G401 (cell line): ENCODE measurements around the gene SRSF6. TPM values are rescaled to one million over a fixed set of nuclear protein-coding genes. Genes with fewer than 3 reads are reported as not detected.
A peak's percentile ranks its signal among the peaks of the same experiment; 100 is the strongest.
"Not testable (repeated sequence)": the region's sequence is repeated elsewhere in the genome, so short reads cannot be mapped to it uniquely, and the experiment has no call there.

Experiments
- DNase-seq: peaks from one replicate; pipeline ENCODE4 v3.0.0-alpha.2; 2015; ENCODE audit warnings: low spot score
- in situ Hi-C: cut with HindIII; loops from 2 replicates; pipeline ENCODE4 v1.10.0; 2016; ENCODE audit warnings: low sequenced_read_pairs, mixed read lengths
- total RNA-seq: library from RNA; depleted of rRNA; stranded (reverse); fragments of >200 nt; shearing (Covaris generic); gene quantifications from 2 replicates; pipeline ENCODE4 v1.2.3, GENCODE V29; 2014; rRNA removed

SRSF6 gene
- 24.1 and 27.9 TPM in 2 replicates for total RNA-seq

DNA sequence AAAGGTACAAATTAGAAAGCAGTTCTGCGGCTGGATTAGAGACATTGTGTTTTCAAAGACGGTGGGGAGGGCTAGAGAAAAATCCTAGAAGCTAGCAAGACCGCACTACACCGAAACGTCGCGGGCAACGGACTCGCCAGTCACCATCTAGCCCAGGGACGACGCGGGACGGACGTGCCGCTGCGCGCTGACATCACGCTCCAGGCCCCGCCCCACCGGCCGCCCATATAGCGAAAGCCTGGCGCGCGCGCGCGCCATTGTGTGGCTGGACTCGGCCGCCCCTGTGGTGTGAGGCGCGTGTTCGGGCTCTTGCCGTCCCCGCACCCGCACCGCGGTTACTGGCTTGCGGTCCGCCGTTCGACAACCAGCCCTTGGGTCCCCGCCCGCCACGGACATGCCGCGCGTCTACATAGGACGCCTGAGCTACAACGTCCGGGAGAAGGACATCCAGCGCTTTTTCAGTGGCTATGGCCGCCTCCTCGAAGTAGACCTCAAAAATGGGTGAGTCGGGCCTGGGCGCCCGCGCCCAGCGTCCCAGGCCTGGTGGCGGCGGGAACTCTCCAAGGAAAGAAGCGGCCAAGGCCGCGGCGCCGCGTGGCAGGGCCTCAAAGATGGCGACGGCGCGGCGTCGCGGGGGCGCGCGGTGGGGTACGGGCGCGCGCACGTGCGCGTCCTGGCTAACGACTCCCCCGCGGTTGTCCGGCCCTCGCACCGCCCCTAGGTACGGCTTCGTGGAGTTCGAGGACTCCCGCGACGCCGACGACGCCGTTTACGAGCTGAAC, at the start of gene SRSF6:
TSS of gene SRSF6 (plus strand) at position 257 of the 782 bp plus-strand sequence. CDS start at position 395, 138 bp downstream.
- in situ Hi-C loops, result no loop called here

DNA sequence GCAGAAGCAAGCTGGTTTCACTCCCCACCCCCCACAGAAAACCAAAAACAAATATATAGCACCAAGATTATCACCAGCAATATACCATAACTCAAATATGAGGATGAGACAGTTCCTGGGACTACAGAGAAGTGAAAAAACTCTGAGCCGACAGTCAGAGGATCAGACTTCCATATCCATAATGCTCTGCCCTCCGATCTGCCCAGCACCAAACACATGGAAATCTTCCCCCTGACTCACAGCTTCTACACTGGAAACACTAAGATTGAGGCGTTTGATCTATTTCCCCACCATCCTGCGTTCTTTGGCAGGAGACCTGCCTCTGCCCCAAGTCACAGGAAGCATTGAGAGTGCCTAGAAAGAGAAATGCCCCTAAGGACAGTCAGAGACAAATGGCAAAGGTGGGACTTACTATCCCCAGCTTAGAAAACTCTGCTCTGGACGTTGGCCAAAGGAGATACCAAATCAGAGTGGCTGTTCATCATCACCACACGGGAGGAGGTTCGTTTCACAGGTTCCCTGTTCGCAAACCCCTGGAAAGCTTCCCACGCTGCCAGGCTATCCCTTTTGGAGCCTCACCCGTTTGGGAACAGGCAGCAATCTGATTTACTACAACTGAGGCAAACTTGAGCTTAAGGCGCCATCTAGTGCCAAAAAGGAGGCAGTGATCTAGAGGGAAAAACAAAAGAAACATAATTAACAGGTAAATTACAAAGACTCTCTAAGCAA, 48.7 kb upstream of the SRSF6 start:
- in situ Hi-C loops, result no loop called here
- peak; percentile 2 for DNase-seq

More for the DNA sequence above, at the start of gene SRSF6:
- peak; percentile 94 for DNase-seq

DNA sequence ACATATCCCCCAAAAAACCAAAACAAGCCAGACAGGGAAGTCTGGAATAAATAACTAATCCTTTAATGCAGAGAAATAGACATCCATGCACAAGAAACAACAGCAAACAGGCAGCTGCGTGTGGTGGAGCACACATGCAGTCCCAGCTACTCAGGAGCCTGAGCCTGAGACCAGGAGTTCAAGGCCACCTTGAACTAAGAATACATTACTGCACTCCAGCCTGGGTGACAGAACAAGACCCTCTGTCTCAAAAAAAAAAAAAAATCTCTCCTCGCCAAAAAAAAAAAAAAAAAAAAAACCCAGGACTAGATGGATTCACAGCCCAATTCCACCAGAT, 48.2 kb upstream of the SRSF6 start:
- in situ Hi-C loops, result no loop called here
- DNase-seq, result no peak

DNA sequence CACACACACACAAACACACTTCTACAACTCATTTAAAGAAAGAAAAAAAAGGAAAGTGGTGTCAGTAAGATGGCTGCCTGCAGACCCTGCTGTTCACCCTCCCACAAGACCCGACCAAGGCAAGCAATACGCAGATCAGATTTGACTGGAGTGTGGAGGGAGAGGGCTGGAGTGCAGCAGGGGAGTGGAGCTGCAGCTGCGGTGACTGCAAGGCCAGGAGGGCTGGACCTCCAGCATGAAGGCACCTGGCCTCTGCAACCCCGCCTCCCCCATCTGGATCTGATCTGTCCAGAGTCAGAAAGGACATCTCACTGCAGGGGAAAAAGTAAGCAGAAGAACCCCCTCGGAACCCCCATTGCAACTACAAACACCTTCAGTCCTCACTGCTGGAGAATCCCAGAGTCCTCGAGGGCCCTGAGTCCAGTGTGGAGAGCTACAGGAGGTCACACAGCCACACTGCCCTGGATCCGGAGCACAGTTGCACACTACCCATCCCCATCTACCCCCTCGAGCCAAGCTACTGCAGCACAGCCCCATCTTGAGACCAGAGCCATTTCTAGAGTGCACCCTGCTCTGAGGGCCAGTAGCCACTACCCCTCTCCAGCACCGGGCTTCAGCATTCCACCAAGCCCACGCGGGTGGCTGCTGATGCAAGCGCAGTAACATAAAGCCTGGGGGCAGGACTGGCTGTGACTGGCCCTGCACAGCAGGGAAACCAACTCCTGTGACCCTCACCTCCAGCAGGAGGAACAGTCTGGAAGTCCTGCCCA, 41.9 kb upstream of the SRSF6 start:
- DNase-seq, result no peak
- in situ Hi-C loops, result no loop called here

DNA sequence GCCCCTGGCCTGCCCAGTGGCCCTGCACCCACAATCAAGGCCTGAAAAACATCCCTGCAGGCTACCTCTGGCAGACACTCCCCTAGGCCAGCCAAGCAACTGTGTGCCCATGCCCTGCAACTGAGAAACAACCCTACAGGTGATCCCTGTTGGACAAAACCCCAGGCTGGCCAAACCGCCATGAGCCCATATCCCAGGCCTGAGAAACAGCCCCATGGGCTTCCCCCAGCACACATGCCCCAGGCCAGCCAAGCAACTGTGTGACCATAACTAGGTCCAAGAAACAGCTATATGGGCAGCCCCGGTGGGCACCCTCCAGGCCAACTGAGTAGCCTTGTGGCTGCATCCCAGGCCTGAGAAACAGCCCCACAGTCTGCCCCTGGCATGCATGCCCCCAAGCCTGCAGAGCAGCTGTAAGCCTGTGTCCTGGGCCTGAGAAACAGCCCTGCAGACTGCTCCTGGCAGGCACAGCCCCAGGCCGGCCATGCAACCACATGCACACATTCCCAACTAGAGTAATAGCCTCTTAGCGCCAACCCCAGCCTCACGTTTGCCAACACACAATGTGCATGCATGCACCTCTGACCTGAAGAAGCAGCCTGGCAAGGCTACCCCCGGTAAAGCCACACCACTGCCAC, 41.0 kb upstream of the SRSF6 start:
- in situ Hi-C loops, result no loop called here

DNA sequence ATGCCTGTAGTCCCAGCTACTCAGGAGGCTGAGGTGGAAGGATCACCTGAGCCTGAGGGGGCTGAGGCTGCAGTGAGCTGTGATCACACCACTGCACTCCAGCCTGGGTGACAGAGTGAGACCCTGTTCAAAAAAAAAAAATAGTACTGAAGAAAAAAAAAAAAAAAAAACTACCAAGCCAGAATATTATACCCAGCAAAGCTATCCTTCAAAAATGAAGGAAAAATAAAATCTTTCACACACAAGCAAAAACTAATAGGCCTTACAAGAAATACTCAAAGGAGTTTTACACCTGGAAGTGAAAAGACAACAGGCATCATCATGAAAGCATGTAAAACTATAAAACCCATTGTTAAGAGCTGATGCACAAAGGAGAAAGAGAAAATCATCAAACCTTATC, 37.5 kb upstream of the SRSF6 start:
- DNase-seq, result no peak
- in situ Hi-C loops, result no loop called here

More for the DNA sequence above, 41.0 kb upstream of the SRSF6 start:
- no peak for DNase-seq

DNA sequence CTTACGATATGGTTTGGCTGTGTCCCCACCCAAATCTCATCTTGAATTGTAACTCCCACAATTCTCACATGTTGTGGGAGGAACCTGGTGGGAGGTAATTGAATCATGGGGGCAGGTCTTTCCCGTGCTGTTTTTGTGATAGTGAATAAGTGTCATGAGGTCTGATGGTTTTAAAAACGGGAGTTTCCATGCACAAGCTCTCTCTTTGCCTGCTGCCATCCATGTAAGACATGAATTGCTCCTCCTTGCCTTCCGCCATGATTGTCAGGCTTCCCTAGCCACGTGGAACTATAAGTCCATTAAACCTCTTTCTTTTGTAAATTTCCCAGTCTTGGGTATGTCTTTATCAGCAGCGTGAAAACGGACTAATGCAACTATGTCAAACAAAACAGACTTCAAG, 36.8 kb upstream of the SRSF6 start:
- in situ Hi-C loops, DNase-seq: not testable (repeated sequence)

DNA sequence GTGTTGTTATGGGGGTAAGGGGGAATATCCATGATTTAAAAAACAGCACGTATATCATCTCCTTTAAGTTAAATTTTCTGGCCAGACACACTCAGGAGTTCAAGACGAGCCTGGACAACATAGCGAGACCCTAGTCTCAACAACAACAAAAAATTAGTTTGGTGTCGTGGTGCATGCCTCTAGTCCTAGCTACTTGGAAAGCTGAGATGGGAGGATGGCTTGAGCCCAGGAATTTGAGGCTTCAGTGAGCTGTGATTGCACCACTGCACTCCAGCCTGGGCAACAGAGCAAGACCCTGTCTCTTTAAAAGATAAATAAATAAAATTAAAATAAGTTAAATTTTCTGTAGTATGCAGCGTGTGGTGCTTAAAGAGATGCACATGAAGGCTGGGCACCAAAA, 31.5 kb upstream of the SRSF6 start:
- in situ Hi-C loops, result no loop called here
- no peak for DNase-seq

DNA sequence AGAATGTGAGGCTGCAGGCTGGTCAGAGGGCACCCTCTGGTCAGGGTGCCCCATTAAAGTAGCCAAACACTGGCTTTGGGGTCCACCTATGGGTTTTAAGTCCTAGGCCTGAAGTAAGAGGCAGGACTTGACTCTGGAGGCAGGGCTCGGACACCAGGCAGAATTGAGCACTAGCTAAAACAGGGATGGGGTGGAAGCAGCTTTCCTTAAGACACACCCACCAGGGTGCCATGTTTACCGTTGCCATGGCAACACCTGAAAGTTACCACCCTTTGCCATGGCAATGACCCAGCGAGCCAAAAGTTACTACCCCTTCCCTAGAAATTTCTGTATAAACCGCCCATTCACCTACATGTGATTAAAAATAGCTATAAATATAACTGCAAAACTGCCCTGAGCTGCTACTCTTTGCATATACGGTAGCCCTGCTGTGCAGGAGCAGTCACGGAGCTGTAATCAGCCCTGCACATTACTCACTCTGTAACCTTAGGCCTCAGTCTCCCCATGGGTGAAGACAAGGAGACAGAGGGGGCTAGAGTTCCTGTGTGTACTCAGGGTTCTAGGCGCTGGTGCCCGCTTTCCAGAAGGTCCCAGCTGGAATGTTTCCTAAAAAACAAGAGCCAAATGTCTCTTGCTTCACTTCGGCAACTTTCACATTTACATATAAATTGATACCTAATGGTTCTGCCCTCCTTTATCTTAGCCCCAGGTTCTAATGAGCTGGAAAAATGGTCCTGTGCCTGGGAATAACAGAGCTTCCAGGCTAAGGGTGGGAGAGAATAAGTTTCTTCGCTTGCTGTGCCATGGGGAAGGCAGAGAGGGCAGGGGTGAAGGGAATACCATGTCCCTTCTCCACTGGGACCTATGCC, 27.2 kb upstream of the SRSF6 start:
- no peak for DNase-seq
- in situ Hi-C loops, result no loop called here

DNA sequence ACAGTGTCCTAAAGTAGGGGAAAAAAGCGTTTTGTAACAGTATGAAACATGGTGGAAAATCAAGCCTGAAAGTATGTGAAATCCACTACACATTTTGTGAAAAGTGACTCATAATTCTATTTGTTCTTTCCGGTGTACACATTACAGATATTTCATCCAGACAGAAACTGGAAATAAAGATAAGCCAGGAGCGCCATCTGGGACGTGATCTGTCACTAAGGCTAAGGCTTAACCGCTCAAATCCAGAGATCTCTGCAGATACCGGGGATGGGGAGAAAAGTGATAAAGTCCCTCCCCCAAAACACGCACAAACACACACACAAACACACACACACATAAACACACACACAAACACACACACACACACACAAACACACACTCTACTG, 26.6 kb upstream of the SRSF6 start:
- no peak for DNase-seq
- in situ Hi-C loops, result no loop called here

DNA sequence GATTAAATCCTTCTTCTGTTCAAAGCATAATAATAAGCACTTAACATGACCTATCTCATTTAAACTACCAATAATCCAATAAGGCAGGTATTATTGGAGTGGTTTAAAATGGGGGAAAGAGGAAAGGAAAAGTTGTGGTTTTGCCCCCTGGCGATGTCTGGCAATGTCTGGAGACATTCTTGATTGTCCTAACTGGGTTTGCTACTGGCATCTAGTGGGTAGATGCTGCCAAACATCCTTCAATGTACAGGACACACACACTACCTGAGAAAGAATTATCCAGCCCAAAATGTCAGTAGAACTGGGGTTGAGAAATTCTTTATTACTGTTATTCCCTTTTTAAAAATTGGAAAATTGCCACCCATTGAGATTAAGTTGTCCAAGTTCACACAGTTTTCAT, 25.2 kb upstream of the SRSF6 start:
- in situ Hi-C loops, result no loop called here
- DNase-seq, result no peak

DNA sequence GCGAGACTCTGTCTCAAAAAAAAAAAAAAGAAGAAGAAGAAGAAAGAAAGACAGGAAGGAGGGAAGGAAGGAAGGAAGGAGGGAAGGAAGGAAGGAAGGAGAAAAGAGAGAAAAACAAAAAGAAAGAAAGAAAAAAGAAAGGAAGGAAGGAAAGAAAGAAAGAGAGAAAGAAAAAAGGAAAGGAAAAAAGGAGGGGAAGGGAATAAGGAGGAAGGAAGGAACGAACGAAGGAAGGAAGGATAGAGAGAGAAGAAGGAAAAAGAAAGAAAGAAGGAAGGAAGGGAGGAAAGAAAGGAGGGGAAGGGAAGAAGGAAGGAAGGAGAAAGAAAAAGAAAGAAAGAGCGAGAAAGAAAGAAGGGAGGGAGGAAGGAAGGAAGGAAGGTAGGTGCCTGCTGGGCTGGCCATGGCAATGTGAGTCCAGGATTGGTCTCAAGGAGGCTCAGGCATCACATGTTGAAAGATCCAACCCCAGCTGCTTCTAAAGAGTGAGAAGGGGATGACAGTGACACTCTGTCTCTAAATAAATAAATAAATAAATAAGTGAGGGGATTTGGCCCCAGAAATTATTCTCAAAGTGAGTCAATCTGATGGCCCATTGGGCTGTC, 24.3 kb upstream of the SRSF6 start:
- no peak for DNase-seq
- in situ Hi-C loops, result no loop called here

DNA sequence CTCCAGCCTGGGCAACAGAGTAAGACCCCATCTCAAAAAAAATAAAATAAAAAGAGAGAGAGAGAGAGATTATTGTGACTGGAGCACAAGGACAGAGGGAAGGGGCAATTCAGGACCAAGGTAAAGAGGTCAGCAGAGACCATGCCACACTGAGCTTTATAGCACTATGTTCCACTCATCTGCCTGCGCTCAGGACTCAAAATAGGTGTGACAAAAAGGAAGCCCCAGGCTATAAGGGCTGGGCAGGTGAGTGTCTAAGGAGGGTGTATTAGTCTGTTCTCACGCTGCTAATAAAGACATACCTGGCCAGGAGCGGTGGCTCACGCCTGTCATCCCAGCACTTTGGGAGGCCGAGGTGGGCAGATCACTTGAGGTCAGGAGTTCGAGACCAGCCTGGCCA, 23.1 kb upstream of the SRSF6 start:
- no peak for DNase-seq
- in situ Hi-C loops, result no loop called here

DNA sequence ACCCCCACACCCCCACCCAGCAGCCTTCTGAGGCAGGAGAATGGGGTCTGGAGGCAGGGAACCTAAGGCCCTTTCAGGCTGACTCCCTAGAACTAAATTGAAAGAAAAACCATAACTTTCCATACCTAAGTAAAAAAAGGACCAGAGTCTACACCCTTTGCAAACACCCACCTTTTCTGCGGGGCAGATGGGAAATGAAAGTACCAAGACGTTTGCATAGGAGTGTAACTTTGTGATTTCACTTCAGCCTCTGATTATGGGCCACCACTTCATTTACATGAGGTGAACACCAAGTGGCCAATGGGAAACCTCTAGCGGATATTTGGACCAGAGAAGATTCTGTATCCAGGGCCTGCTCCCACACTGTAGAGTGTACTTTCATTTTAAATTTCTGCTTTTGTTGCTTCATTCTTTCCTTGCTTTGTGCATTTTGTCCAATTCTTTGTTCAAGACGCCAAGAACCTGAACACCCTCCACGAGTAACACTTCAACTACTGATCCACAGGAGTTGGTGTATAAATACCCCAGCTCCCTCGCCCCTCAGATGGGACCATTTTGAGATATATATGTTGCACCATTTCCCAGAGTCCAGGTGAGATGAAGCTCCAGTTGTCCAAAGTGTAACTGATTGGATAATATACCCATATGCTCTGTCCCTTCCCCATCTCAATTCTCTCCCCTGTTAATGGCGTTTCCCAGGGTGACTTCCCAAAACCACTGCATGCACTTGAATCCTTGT, 18.9 kb upstream of the SRSF6 start:
- in situ Hi-C loops, result no loop called here
- no peak for DNase-seq

DNA sequence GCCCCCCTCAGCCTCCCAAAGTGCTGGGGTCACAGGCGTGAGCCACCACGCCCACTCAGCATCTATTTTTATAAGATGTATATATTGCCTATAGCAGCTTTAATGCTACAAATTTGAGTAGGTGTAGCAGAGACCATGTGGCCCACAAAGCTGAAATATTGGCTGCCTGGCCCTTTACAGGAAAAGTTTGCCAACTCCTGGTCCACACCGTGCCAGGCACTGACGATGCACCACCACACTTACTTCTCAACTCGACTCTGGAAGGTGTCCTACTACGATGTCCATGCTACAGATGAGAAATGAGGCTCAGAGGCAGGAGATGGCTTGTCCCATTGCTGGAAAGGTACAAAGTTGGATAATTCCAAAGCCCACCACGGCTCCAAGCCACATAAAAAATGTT, 17.2 kb upstream of the SRSF6 start:
- DNase-seq, result no peak
- in situ Hi-C loops, result no loop called here

DNA sequence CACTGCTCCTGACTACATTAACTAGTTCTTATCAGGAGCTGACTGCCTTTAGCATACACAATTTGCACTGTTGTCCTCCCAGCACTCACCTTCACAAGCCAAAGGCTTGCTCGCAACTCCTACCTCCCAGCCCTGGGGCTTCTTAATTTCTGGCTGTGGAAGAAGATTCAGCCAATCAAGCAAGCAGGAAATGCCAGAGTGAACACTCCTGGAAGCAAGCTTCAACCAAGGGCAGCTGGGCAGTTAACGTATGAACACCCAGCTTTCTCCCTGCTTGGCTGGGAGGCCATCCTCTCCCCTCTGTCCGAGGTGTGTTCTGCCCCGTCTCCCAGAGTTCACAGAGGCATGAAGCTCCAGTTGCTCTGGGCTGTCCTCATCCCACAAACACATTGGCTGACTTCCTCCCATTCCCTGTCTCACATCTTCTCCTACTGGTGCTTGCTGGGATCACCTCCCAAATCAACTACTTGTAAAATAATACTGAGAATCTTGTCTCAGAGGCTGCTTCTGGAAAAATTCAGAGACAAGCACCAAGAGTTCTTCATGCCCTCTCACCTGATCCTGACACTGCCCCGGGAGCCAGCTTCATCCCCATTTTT, 15.3 kb upstream of the SRSF6 start:
- no peak for DNase-seq
- in situ Hi-C loops, result no loop called here

DNA sequence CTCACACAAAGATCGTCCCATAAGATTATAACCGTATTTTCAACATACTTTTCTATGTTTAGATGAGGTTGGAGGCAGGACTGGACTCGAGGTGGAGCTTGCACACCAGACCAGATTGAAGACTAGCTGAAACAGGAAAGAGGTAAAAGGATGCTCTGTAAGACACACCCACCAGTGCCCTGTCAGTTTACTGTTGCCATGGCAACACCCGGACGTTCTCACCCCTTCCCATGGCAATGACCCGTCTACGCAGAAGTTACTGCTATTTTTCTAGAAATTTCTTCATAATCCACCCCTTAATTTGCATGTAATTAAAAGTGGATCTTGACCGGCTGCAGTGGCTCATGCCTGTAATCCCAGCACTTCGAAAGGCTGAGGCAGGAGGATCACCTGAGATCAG, 13.6 kb upstream of the SRSF6 start:
- in situ Hi-C loops, result no loop called here

More for the DNA sequence above, 13.6 kb upstream of the SRSF6 start:
- DNase-seq, result no peak
